OCI-LY1 (cell line): ENCODE measurements around the gene TBXT.

Source experiments
- EZH2 ChIP-seq: fragments of 200-600 bp; sonication (generic), shearing (Covaris generic); IDR thresholded peaks from 2 replicates; pipeline ENCODE4 v1.8.0; 2017; ENCODE audit warnings: borderline replicate concordance, mixed run types, mild to moderate bottlenecking, antibody characterized with exemption, low read length, moderate library complexity, mixed read lengths
- TF ChIP-seq, protein P1 (sequence below): fragments of 200-600 bp; sonication (generic), shearing (Covaris generic); IDR thresholded peaks from 2 replicates; pipeline ENCODE4 v1.5.1; 2017; ENCODE audit warnings: mild to moderate bottlenecking, antibody characterized with exemption, low read length, moderate library complexity, mixed read lengths

GRCh38 chr6:166167801-166168615 lies at the start of gene TBXT:
- TF ChIP-seq, protein P1, sequence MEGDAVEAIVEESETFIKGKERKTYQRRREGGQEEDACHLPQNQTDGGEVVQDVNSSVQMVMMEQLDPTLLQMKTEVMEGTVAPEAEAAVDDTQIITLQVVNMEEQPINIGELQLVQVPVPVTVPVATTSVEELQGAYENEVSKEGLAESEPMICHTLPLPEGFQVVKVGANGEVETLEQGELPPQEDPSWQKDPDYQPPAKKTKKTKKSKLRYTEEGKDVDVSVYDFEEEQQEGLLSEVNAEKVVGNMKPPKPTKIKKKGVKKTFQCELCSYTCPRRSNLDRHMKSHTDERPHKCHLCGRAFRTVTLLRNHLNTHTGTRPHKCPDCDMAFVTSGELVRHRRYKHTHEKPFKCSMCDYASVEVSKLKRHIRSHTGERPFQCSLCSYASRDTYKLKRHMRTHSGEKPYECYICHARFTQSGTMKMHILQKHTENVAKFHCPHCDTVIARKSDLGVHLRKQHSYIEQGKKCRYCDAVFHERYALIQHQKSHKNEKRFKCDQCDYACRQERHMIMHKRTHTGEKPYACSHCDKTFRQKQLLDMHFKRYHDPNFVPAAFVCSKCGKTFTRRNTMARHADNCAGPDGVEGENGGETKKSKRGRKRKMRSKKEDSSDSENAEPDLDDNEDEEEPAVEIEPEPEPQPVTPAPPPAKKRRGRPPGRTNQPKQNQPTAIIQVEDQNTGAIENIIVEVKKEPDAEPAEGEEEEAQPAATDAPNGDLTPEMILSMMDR = no peak
- TF ChIP-seq EZH2 = no peak
